Lung microvascular endothelial cell (primary cell): ENCODE measurements around the gene CRHR1. TPM values are rescaled to one million over a fixed set of nuclear protein-coding genes. Genes with fewer than 3 reads are reported as not detected.

Experiments
- DNase-seq, 2 donors: peaks; one replicate each; pipeline versions ENCODE4 v3.0.0 to v3.0.0-alpha.2; 2010; ENCODE audit warnings: low read depth in 2 of 2
- total RNA-seq: library from RNA; depleted of rRNA; stranded (reverse); fragments of >200 nt; gene quantifications from 2 replicates; pipeline ENCODE4 v1.2.1, GENCODE V29; 2014

CRHR1 gene
- total RNA-seq, 1 donor from 2014 or later = not detected

- no peak for DNase-seq
Observed at GRCh38 chr17:45788057-45788456, 3.9 kb downstream of the CRHR1 start.

DNA sequence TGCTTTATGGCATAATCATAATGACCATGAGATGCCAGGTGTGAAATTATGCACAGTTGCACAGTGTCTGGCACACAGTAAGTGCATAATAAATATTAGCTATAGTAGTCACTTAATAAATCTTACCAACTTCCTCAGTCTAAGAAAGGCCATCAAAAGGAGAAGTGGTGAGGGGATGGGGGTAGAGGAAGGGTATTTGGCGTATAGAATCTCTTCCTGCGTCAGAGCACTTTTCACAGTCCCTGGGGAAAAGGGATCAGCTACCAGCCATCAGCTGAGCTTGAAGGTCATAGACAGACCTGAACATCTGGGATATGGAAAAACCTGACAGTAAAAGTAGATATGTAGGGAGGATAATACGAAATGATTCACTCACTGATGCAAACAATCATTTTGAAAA, 5.8 kb downstream of the CRHR1 start:
- DNase-seq = no peak

GRCh38 chr17:45790296-45790922, 6.3 kb downstream of the CRHR1 start:
- no peak for DNase-seq

- DNase-seq = no peak
Observed at GRCh38 chr17:45791041-45791582, 7.0 kb downstream of the CRHR1 start.

GRCh38 chr17:45791935-45792334, 7.8 kb downstream of the CRHR1 start:
- DNase-seq = no peak

GRCh38 chr17:45792437-45792836, 8.3 kb downstream of the CRHR1 start:
- no peak for DNase-seq

DNA sequence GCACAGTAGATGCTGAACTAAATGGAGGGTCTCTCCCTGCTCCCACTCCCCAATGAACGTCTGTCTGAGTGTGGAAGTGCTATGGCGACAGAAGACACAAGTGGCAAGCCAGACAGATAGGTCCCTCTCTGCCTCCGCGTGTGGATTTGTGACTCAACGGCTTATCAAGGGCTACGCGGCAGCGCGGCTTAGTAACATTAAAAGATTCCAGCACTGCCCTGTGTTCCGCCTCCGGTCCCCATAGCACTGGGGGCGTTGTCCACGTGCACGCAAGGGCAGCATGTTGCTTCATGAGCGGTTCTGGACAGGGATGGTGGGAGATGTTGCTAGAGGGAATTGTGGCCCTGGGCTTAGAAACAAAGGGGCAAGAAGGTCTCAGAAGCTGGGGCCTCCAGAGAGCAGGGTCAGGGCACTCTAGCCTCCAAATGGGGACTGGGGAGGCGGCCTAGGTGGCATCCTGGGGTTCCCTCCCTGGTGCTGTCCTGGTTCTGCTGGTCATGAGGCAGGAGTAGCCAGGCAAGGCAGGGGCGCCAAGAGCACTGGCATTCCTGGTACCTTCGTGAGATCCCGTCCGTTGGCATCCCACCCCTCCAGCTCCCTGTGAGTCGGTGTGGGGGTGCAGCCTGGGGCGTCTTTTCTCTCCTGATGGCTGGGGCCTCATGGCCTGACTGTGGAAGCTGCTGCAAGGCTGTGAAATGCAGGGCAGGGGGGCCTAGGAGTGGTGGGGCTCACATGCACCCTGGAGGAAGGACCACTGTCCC, 9.1 kb downstream of the CRHR1 start:
- DNase-seq = no peak

- DNase-seq = no peak
Observed at GRCh38 chr17:45793999-45794540, 9.9 kb downstream of the CRHR1 start.

GRCh38 chr17:45794840-45795239, 10.7 kb downstream of the CRHR1 start:
- no peak for DNase-seq

DNA sequence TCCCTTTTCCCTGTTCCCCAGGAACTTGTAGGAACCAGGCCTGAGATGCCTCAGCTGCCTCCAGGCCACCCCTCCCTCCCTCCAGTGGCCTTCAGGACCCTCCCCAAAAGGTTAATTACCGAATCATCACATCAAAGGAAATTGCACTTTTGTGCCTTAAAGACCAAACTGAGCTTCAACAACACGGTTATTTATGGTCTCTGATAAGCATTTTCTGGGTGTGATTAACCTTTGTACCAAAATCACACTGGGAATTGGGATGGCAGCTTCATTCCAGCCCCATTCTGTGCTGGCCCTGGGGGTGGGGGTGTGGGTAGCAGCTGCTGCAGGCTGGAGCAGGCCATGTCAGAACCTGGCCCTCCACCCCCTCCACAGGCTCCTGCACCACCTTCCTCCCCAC, 16.7 kb downstream of the CRHR1 start:
- no peak for DNase-seq

DNA sequence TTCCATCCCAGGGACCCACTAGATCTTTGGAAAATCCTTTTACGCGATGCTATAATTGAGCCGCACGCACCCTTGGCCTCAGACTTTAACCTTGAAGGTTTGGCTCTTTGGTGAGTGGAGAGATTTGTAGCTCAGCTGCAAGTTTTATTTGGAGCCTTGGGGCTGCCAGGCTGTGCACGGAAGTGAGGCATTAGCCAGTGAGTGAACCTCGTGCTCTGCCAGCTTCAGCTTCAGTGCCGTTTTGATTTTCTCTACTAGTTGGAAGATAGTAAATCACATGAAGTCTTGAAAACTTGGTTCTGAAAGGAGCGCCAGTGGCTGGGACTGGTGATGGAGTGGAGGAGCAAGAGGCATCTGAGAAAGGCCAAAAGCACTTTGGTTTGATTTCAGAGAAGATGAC, 17.3 kb downstream of the CRHR1 start:
- no peak for DNase-seq

DNA sequence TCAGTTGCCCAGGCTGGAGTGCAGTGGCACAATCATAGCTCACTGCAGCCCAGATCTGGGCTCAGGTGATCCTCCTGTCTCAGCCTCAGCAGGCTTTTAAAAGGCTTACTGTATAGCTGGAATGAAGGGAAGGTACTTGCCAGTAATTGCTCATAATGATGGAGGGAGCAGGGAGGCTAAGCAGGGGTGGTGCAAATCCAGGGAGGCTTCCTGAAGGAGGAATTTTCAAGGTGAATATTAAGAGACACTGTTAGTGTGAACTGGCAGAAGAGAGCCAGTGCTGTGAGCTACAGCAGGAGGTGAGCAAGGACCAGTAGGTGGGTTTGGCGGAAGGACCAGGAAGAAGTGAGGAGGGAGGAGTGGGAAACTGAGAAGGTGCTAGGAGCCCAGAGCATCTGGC, 24.7 kb downstream of the CRHR1 start:
- no peak for DNase-seq

- no peak for DNase-seq
Observed at GRCh38 chr17:45809499-45809898, 25.4 kb downstream of the CRHR1 start.

GRCh38 chr17:45812102-45812501, 28.0 kb downstream of the CRHR1 start:
- DNase-seq = peak in 1 of 2 donors; percentile 5

GRCh38 chr17:45813048-45813725, 29.1 kb downstream of the CRHR1 start:
- DNase-seq = no peak

- no peak for DNase-seq
Observed at GRCh38 chr17:45814622-45815606, 30.8 kb downstream of the CRHR1 start.

DNA sequence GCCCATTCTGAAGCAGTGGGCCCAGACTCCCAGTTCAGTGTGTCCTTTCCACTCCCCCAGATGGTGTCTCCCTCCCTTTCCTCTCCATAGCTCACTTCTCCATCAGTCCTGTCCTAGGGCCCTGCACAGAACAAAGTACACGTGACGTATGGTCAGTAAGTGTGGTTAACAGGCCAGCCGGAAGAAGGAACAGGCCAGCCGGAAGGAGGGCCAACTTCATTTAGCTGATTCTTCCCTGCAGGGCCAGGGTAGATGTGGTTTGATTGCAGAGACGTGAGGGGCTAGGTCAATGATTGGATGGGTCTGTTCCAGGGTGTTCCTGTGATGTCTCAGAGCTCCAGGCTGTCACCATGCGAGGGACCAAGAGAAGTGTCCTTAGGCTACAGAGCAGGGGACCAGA, 31.6 kb downstream of the CRHR1 start:
- no peak for DNase-seq

DNA sequence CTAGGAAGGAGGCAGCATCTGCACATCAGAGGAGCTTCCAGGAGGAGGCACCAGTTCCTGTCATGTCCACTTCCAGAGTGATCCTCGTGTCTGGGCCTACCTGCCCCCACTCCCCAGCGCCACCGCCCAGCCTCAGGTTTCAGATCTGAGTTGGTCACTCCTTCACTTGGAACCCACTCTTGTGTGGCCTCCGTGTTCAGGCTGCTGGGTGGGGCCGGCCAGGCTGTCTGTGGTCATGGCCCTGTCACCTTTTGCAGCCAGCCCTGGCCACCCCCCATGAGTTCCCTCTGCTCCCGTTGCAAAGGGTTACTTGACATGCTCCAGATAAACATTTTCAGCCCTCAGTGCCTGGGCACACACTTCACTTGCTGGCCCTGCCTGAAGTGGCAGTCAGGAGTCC, 33.9 kb downstream of the CRHR1 start:
- no peak for DNase-seq

DNA sequence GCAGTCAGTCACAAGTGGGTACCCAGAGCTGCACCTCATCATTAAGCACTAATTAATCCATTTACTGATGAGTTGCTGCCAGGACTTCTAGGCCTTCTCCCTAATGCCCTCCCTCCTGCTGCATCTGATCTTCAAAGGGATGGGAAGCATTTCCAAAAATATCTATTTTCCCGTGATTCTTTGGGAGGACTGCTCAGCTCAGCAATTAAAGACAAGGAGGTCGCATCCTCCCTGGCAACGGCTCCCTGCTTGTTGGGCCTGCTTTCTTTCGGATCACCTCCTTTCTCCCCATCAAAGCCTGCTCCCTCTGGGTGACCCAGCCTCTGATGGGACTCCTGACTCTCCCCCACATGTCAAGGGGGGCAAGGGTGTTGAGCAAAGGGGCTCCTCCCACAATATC, 34.6 kb downstream of the CRHR1 start:
- DNase-seq = no peak

GRCh38 chr17:45819632-45820031, 35.5 kb downstream of the CRHR1 start:
- no peak for DNase-seq
